HG02763 (cell line): ENCODE data around the gene USP36.
"Not testable (repeated sequence)": the region's sequence is repeated elsewhere in the genome, so short reads cannot be mapped to it uniquely, and the experiment has no call there.

Experiments used
- ATAC-seq: cut with Tn5 transposase; IDR thresholded peaks from one replicate; pipeline ENCODE4 v1.9.1; 2021; ENCODE audit warnings: mild to moderate bottlenecking, moderate library complexity; ENCODE audit not compliant: unreplicated experiment

Gene USP36

DNA sequence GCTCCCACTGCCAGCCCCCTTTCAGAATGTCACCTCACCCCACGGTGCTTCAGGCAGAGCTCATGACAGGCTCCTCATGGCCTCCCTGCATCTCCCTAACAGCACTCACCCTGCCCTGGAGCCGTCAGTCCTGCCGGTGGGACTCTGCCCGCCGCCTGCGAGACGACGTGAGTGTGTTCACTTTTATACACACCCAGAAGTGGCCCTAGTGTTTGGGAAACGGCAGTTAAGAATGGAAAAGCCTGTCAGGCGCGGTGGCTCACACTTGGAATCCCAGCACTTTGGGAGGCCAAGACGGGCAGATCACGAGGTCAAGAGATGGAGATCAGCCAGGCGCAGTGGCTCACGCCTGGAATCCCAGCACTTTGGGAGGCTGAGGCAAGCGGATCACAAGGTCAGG lies 46.2 kb downstream of the USP36 start:
- ATAC-seq: no peak

DNA sequence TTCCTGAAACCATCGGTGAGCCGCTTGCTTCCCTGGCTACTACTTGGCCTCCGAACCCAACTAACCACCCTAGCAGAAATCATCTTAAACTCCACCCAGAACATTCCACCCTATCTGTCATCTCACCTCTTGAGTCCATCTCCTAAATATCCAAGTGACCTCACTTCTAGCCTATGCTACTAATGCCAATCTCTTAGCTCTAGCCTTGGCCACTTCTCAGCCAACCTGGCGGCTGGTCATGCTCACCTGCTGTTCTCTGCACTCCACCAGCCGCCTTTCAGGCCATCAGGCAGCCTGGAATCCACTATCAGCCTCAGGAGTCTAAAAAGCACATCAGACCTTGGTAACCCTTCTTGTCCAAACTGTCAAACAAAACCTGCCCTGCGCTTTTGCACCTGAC lies 46.6 kb downstream of the USP36 start:
- no peak for ATAC-seq

DNA sequence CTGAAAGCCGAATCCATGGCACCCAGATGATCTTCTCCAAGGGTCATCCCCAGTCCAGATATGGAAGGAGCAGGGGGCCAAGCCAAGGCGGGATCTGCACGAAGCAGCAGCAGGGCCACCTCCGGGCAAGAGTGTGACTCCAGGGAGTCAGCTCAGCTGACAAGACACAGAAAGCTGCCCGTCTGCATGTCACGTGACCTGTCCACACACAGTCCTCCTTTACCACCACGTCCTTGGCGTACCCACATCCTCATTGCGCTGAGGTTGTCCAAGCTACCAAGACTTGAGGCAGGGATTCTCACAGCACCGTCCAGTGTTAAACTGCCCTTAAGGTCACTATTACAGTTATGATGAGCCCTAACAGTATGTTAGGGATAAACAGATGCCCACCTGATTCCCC lies 47.2 kb downstream of the USP36 start:
- no peak for ATAC-seq

DNA sequence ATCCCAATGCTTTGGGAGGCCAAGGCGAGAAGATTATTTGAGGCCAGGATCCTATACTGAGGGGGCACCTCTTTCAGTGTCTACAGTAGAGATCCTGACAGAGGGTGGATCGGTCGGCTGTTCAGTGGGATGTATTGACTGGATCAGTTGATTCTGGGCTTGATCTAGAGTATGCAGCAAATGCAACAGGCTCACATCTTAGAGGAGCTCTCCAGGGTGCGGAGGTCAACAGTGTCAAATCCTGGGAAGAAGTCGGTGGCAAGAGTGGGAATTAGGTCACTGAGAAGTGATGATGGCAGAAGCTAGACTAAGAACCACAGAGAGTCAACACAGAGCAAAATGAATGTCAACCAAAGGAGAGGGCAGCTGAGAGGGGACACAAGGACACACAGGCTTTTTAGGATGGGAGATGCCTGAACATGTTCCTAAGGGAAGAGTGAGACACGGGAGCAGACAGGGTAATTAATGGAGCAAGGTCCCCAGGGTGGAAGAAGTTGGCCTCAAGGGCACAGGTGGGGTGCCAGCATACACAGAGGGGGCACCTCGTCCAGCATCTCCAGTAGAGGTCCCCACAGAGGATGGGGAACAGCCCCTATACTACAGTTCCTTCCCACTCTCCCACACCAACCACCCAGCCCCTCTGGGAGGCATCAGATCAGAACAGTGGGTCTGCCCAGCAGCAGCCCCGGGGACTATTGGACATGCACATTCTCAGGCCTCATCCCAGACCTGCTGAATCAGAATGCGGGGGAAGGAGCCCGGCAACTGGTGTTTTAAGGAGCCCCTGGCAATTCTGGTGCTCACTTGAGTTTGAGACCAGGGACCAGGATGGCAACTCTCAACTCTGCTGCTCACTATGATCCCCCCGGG lies 48.5 kb downstream of the USP36 start:
- ATAC-seq: no peak

DNA sequence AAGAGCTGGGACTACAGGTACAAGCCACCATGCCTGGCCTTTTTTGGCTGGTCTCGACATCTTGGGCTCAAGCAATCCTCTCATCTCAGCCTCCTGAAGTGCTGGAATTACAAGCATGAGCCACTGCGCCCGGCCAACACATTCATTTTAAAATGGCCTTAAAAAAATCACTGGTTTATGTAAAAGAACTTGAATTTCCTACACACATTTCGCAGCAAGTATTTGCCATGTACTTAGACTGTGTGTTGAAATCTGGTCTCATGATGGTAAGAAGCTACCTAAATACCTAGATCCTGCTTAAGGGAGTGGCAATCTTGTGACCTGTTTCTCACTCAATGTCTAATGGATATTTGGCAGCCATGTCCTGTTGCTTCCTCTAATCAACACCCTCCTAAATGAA lies 50.1 kb downstream of the USP36 start:
- no peak for ATAC-seq

DNA sequence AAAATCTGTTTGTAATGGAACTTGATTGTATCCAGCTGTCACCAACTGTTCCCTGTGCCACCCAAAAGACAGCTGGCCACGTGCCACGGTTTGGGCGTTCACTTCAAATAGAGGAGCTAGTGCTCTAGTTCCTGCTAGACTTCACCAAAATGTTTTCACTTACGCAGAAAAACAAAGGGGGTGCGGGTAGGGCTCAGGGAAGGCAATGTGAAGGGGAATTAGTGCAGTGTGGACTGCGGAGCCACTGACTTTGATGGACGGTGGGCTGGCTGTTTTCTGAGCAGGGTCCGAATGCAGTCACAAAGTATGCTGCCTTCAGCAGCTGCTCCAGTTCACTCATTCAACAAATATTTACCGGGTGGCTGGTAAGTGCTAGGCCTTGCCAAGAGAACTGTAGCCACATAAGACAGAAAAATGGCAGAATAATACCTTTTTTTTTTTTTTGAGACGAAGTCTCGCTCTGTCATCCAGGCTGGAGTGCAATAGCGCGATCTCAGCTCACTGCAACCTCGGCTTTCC lies 50.9 kb downstream of the USP36 start:
- no peak for ATAC-seq

DNA sequence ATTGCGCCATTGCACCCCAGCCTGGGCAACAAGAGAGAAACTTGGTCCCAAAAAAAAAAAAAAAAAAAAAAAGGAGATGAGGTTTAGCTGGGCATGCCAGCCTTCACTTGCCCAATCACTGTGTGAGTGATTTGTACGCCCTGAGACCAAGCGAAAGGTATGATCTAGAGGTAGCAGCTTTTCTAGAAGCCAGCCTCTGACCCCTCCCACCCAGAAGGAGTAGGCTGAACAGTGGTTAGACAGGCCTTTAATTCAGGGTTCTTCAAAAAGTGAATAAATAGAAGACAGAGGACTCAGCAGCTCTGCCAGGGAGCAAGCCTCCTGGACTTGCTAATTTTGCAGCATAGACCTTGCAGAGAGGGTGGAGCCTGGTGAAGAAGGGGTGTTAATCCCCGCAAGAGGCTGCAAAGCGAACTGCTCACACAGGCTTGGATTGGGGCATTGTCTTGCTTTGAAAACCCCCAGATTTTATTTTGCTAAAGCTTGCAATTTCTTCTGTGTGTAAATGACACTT lies 51.4 kb downstream of the USP36 start:
- ATAC-seq: no peak

DNA sequence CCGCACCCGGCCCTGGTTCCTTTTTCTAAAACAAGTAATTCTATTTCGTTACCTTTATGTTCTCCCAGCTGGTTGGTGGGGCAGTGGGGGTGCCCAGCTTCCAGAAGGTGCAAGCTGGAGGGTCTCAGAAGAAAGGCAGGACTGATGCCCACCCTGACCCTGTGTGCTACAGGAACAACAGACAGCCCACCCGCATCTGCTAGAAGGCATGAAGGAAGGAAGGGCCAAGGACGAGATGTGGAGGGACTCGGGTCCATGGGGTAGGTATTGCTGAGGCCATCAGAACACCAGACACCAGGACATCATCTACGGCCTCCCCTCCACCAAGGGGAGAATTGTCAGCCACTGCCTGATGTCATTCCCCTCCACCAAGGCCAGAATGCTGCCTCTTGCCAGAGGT lies 52.2 kb downstream of the USP36 start:
- no peak for ATAC-seq

DNA sequence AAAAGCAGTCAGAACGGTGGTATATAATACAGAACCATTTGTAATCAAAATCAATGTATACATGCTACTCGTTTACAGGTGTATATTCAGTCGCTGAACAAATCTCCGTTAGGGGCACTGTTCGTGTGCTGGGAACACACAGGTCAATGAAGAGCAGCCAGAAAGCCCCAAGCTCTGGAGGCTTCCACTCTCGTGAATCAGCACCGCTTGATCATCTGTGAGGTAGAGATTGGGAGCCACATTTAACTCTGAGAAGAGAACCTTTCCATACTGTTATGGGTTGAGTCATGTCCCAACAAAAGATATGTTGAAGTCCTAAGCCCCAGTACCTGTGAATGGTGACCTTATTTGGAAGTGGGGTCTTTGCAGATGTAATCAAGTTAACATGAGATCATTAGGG lies 53.2 kb downstream of the USP36 start:
- ATAC-seq: no peak

DNA sequence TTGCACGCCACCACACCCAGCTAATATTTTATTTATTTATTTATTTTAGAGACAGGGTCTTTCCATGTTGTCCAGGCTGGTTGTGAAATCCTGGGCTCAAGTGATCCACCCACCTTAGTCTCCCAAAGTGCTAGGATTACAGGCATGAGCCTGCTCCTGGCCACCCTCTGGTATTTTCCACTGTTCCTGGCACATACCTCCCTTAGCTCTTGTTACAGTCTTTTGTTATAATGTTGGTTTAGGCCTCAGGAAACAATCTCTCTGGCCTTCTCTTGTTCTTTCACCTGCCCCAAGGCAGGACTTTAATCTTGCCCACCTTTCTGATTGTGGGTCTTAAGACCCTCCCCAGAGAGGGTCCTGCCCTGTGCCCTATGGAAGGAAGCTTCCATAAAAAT lies 55.0 kb downstream of the USP36 start:
- ATAC-seq: no peak

DNA sequence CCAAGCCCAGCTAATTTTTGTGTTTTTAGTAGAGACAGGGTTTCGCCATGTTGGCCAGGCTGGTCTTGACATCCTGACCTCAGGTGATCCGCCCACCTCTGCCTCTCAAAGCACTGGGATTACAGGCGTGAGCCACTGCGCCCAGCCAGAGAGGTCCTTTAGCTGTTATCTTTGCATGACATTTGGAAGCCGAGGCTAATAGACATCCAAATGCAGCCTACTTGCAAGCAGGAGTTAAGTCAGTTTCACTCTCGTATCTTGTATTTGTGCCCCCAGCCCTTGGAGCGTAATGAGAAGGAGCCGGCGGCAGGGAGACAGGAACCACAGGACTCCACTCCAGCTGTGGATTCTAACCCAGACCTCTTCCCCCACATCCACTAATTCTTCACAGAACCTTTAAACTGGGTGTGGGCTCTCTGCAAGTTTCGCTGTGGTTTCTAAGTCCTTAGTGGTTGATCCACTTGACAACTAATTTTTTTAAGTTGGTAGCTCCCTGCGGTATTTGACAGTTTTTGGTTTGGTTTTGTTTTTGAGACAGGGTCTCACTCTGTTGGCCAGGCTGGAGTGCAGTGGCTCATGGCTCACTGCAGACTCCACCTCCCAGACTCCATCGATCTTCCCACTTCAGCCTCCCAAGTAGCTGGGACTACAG lies 55.5 kb downstream of the USP36 start:
- no peak for ATAC-seq

DNA sequence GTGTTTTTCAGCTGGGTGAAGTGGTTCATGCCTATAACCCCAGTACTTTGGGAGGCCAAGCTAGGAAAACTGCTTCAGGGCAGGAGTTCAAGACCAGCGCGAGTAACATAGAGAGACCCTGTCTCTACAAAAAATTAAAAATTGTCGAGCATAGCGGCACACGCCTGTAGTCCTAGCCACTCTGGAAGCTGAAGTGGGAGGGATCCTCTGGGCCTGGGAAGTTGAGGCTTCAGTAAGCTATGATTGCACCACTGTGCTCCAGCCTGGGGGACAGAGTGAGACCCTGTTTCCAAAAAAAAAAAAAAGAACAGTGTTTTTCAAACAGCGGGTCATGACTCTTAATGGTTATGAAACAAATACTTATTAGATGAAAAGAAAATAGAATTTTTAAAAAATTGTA lies 56.3 kb downstream of the USP36 start:
- no peak for ATAC-seq

DNA sequence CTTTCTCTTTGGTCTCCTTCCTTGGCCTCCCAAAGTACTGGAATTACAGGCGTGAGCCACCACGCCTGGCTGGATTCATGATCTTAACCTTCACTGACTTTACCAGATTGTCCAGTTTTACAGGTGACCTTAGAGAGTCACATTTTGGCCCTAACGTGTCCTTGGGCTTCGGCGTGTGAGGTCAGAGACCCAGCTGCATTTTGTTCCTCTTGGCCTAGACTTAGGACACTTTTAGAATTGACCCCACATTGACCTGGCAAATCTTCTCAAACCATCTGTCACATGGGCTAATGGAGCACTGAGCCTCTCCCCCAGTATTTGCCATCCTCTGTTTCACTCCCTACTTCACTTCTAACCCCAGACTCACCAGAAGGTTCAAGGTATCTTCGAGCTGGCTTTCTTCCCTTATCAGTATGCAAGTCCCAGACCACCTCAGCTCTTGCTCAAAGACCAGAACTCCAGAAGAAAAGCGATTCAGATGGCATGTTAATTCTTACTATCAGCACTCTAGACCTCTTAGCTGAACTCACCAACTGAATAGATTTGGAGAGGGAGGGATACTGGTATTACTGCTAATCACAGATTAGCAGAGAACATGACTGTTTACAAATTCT lies 56.8 kb downstream of the USP36 start:
- no peak for ATAC-seq

DNA sequence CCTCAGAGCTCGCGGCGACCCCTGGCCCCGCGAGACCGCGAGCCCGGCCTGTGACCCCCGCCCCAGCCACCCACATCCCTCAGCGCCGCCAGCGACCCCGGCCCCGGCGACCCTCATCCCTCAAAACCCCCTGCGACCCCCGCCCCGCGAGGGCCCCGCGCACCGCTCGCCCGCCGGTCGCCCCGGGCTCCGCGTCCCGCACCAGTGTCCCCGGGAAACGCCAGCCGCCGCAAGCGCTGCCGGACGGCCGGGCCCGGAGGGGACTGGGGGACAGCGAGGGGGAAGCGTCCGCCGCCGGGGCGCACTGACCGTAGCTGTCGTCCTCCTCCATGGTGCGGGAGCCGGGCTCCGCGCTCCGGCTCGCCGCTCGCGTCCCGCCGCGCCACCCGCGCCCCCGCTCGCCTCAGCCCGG lies 58.7 kb downstream of the USP36 start, which contains the start of gene CYTH1:
CYTH1 (minus strand) TSS at position 381 of the 412 bp plus-strand sequence; CDS start at position 331, 50 bp downstream.
- ATAC-seq: peak; percentile 20

DNA sequence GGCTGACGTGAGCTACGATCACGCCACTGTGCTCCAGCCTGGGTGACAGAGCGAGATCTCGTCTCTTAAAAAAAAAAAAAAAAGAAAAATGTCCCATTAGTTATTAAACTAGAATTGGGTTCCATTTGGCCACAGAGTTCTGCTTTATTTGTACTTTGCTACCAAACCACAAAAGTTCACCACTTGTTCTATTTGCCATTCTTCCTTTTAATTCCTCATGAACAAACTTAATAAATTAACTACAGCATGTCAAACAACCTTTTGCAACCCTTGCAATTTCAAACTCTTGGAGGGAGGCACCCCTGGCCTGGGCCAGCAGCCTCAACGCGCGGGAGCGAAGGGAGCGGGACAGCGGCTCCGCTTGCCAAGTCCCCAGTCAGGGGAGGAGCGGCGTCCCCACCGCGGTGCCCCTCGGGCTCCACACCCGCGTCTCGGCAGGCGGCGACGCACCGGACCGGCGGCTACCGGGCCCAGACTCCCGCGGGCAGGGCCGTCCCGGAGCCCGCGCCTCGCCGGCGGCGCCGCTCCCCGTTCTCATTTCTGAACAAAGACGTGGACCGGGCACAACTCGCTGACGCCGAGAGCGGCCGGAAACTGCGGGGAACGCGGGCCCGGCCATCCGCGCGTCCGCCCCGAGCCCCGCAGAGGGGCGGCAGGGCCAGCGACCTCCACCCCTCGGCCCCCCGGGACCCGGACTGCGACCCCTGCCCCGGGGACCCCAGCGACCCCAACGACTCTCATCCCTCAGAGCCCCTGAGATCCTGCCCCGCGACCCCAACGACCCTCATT lies 59.3 kb downstream of the USP36 start:
- ATAC-seq: peak; percentile 11

DNA sequence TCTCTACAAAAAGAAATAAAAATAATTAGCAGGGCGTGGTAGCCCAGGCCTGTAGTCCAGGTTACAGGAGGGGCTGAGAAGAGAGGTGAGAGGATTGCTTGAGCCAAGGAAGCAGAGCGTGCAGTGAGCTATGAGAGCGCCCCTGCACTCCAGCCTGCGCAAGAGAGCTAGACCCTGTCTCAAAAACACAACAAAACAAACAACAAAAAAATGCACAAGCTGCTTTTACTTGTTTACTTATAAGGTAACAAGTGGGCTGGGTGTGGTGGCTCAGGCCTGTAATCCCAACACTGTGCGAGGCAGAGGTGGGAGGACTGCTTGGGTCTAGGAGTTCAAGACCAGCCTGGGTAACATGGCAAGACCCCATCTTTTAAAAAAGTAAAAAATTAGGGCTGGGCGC lies 60.3 kb downstream of the USP36 start:
- no peak for ATAC-seq

DNA sequence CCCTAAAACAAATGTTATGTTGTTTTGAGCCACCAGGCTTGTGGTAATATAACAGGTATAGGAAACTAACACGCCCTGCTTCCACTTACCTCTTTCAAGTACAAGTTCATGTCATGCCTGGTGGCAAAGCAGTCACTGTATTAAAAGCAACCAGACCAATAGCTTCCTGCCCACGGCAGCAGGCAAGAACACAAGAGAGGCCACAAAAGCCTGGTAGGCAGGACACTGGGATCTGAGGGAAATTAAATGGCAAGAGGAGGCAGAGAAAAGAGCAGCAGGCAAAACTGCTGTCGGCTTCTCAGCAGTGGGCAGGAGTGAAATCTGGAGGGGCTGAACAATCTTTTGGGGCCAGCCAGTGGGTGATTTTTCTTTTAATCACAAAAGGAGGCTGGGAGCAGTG lies 60.8 kb downstream of the USP36 start:
- ATAC-seq: no peak

DNA sequence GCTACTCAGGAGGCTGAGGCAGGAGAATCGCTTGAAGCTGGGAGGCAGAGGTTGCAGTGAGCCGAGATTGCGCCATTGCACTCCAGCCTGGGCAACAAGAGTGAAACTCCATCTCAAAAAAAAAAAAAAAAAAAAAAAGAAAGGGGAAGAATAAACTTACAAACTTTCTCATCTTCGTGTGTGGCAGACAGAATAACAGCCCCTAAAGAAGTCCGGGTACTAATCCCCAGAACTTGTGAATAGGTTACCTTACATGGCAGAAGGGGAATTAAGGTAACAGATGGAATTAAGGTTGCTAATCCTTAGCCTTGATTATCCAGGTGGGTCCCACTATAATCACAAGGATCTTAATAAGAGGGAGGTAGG lies 61.3 kb downstream of the USP36 start:
- ATAC-seq: not testable (repeated sequence)

DNA sequence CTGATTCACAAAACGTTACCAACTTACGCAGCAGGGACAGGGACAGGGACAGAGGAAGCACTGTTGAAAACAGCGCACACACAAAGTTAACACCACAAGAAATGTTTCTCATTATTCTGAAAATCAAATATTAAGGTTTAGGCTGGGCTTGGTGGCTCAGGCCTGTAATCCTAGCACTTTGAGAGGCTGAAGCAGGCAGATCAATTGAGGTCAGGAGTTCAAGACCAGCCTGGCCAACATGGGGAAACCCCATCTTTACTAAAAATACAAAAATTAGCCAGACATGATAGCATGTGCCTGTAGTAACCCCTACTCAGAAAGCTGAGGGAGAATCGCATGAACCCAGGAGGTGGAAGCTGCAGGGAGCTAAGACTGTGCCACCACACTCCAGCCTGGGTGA lies 62.7 kb downstream of the USP36 start:
- ATAC-seq: no peak

DNA sequence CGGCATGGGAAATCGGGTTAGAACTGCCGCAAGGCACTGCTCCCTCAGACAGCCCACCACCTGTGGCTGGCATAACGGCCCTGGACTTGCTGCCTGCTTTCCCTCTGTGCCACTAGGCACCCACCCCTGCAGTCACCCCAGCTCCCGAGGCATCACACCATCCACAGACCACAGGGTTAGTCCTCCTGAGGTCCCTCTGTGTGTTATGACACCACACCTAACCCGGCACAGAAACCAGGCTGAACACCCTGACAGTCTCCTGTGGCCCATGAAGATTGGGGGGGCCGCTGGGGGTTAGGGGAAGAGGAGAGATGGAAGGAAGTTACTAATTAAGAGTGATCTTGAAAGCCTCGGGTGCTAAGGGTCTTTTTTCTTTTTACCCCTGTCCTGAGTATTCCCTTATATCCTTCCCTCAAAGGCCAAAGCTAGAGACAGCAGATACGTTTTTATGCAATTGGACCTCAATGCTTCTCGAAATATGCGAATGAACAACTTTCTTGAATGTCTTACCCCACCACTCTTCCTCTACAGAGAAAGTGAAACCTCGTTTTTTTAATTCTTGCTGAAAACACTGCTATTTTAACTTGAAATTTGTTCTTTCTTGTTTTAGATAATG lies 65.5 kb downstream of the USP36 start:
- peak; percentile 33 for ATAC-seq
